Measurements from ENCODE around the gene STAC. TPM values are rescaled to one million over a fixed set of nuclear protein-coding genes. Genes with fewer than 3 reads are reported as not detected.

Gene STAC
- total RNA-seq, 4 donors from 2014 or later = 3.1 to 12.9 (median 11.5) TPM

GRCh38 chr3:36489101-36489500 lies 108.8 kb downstream of the STAC start:
- Histone ChIP-seq H3K4me1 (no peaks in the 10 kb centered on the region), H3K4me3 (no peak overlapping the region), H3K27me3 (no peaks in the 10 kb centered on the region), H3K27ac (no peak overlapping the region), H3K9me3 (no peaks in the 10 kb centered on the region), H3K36me3 (no peaks in the 10 kb centered on the region)
- WGBS, 2 donors (ENCODE audit: low coverage in 1 of 2) = 88 to 94% methylated on average over 3 to 4 of the region's 4 CpGs
- TF ChIP-seq EP300 (IDR thresholded peaks at IDR 0.05) (no peak), CTCF (IDR thresholded peaks at IDR 0.05) (no peak), POLR2AphosphoS5 (IDR thresholded peaks at IDR 0.05) (no peak), POLR2A (IDR thresholded peaks at IDR 0.05) (no peak)
- ATAC-seq = no peak

GRCh38 chr3:36489679-36490425 lies 109.5 kb downstream of the STAC start:
- 86 to 92% methylated on average over 3 to 4 of the region's 6 CpGs for whole genome bisulfite sequencing, 2 donors (ENCODE audit: low coverage in 1 of 2)
- H3K27ac ChIP-seq = no peak overlapping the region
- TF ChIP-seq POLR2A (IDR thresholded peaks at IDR 0.05) = no peak
- no peak for TF ChIP-seq CTCF (IDR thresholded peaks at IDR 0.05)
- TF ChIP-seq EP300 (IDR thresholded peaks at IDR 0.05) = no peak
- TF ChIP-seq POLR2AphosphoS5 (IDR thresholded peaks at IDR 0.05) = no peak
- no peaks in the 10 kb centered on the region for H3K27me3 ChIP-seq
- peaks cover 0 to 7% (median 4%) of the 10 kb centered on the region in 3 donors for H3K4me1 ChIP-seq
- H3K9me3 ChIP-seq = no peaks in the 10 kb centered on the region
- H3K36me3 ChIP-seq = no peaks in the 10 kb centered on the region
- H3K4me3 ChIP-seq = no peak overlapping the region
- no peak for ATAC-seq

GRCh38 chr3:36493051-36493450 lies 112.7 kb downstream of the STAC start:
- 100% methylated on average over 1 to 3 of the region's 4 CpGs for WGBS, 2 donors (ENCODE audit: low coverage in 1 of 2)

GRCh38 chr3:36494461-36495109 lies 114.3 kb downstream of the STAC start:
- H3K4me1 ChIP-seq = peaks cover 0 to 17% (median 10%) of the 10 kb centered on the region in 3 donors
- no peak overlapping the region for H3K4me3 ChIP-seq
- 36 to 54% methylated on average over 3 of the region's 3 CpGs for WGBS, 2 donors (ENCODE audit: low coverage in 1 of 2)
- no peaks in the 10 kb centered on the region for H3K27me3 ChIP-seq
- H3K36me3 ChIP-seq = no peaks in the 10 kb centered on the region
- H3K9me3 ChIP-seq = no peaks in the 10 kb centered on the region
- TF ChIP-seq POLR2A (IDR thresholded peaks at IDR 0.05) (no peak), EP300 (IDR thresholded peaks at IDR 0.05) (no peak), POLR2AphosphoS5 (IDR thresholded peaks at IDR 0.05) (peak; percentile 31), CTCF (IDR thresholded peaks at IDR 0.05) (no peak)
- H3K27ac ChIP-seq = peak overlapping the region in 1 of 4 donors; percentile 49
- peak; percentile 91 for ATAC-seq

More at GRCh38 chr3:36493051-36493450, 112.7 kb downstream of the STAC start:
- no peaks in the 10 kb centered on the region for H3K27me3 ChIP-seq
- H3K4me1 ChIP-seq = peaks cover 0 to 17% (median 10%) of the 10 kb centered on the region in 3 donors
- no peaks in the 10 kb centered on the region for H3K9me3 ChIP-seq
- no peak for ATAC-seq
- no peaks in the 10 kb centered on the region for H3K36me3 ChIP-seq
- TF ChIP-seq CTCF (IDR thresholded peaks at IDR 0.05) (no peak), POLR2A (IDR thresholded peaks at IDR 0.05) (no peak), POLR2AphosphoS5 (IDR thresholded peaks at IDR 0.05) (no peak), EP300 (IDR thresholded peaks at IDR 0.05) (no peak)
- H3K4me3 ChIP-seq = no peak overlapping the region
- H3K27ac ChIP-seq = no peak overlapping the region
